ENCODE measurements around the gene TSPAN9.

TSPAN9 gene

GRCh38 chr12:3131129-3131528 lies 54.0 kb downstream of the TSPAN9 start:
- no peaks in the 10 kb centered on the region for H3K9me3 ChIP-seq (ENCODE audit: severe bottlenecking)
- no peak overlapping the region for H3K4me3 ChIP-seq (ENCODE audit: severe bottlenecking)
- H3K36me3 ChIP-seq (ENCODE audit: low read depth), result no peaks in the 10 kb centered on the region
- no peak for TF ChIP-seq CTCF (IDR thresholded peaks at IDR 0.05; ENCODE audit: poor library complexity, severe bottlenecking)
- no peak overlapping the region for H3K27ac ChIP-seq (ENCODE audit: poor library complexity, severe bottlenecking)
- no peaks in the 10 kb centered on the region for H3K27me3 ChIP-seq (ENCODE audit: insufficient read depth, poor library complexity, severe bottlenecking)
- no peak for ATAC-seq (ENCODE audit: low read depth)
- no peak for DNase-seq (ENCODE audit: low spot score)
- H3K4me1 ChIP-seq (ENCODE audit: insufficient read depth, poor library complexity, severe bottlenecking), result no peaks in the 10 kb centered on the region

GRCh38 chr12:3132636-3133404 lies 55.6 kb downstream of the TSPAN9 start:
- TF ChIP-seq CTCF (IDR thresholded peaks at IDR 0.05; ENCODE audit: poor library complexity, severe bottlenecking), result no peak
- Histone ChIP-seq H3K4me3 (ENCODE audit: severe bottlenecking) (no peak overlapping the region), H3K9me3 (ENCODE audit: severe bottlenecking) (no peaks in the 10 kb centered on the region), H3K36me3 (ENCODE audit: low read depth) (no peaks in the 10 kb centered on the region), H3K27me3 (ENCODE audit: insufficient read depth, poor library complexity, severe bottlenecking) (no peaks in the 10 kb centered on the region), H3K27ac (ENCODE audit: poor library complexity, severe bottlenecking) (no peak overlapping the region), H3K4me1 (ENCODE audit: insufficient read depth, poor library complexity, severe bottlenecking) (no peaks in the 10 kb centered on the region)
- ATAC-seq (ENCODE audit: low read depth) (no peak), DNase-seq (ENCODE audit: low spot score) (no peak)

DNA sequence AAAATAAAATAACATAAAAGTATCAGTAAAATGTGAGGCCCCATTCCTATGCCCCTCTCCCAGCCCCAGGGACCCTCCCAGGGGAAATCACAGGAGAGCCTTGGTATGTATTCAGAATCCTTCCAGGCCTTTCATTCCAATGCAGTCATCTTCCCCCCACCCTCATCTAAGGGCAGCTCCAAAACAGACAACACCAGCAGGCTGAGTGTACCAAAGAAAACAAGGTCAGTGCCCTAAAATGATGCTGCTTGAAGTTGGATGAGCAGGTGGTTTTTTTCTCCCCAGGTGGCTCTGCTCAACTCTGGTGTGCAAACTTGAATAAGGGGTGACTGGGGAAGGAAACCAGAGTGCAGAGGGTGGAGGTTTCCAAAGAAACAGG lies 56.2 kb downstream of the TSPAN9 start:
- Histone ChIP-seq H3K4me3 (ENCODE audit: severe bottlenecking) (no peak overlapping the region), H3K27ac (ENCODE audit: poor library complexity, severe bottlenecking) (no peak overlapping the region), H3K36me3 (ENCODE audit: low read depth) (no peaks in the 10 kb centered on the region), H3K4me1 (ENCODE audit: insufficient read depth, poor library complexity, severe bottlenecking) (no peaks in the 10 kb centered on the region), H3K27me3 (ENCODE audit: insufficient read depth, poor library complexity, severe bottlenecking) (no peaks in the 10 kb centered on the region), H3K9me3 (ENCODE audit: severe bottlenecking) (no peaks in the 10 kb centered on the region)
- no peak for TF ChIP-seq CTCF (IDR thresholded peaks at IDR 0.05; ENCODE audit: poor library complexity, severe bottlenecking)
- DNase-seq (ENCODE audit: low spot score) (no peak), ATAC-seq (ENCODE audit: low read depth) (no peak)

DNA sequence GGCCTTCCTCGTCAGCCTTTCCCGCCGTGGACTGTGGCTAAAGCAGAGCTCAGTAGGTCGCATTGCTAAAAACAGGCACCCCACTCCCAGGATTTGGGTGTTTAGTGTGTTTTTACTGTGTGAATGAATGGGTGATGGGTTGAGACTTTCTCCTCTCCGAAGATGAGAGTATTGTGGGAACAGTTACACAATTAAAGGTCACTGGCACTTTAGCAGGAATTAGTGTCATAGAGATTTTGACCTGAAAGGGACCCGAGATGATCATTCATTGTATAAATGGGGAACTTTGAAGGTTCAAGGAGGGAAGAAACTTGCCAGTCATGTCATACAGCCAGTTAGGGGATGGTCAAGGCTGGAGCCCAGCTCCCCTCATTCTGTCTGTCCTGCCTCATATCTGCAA lies 56.9 kb downstream of the TSPAN9 start:
- TF ChIP-seq CTCF (IDR thresholded peaks at IDR 0.05; ENCODE audit: poor library complexity, severe bottlenecking), result no peak
- no peaks in the 10 kb centered on the region for H3K4me1 ChIP-seq (ENCODE audit: insufficient read depth, poor library complexity, severe bottlenecking)
- ATAC-seq (ENCODE audit: low read depth) (no peak), DNase-seq (ENCODE audit: low spot score) (no peak)
- no peak overlapping the region for H3K27ac ChIP-seq (ENCODE audit: poor library complexity, severe bottlenecking)
- H3K4me3 ChIP-seq (ENCODE audit: severe bottlenecking), result no peak overlapping the region
- no peaks in the 10 kb centered on the region for H3K36me3 ChIP-seq (ENCODE audit: low read depth)
- no peaks in the 10 kb centered on the region for H3K9me3 ChIP-seq (ENCODE audit: severe bottlenecking)
- no peaks in the 10 kb centered on the region for H3K27me3 ChIP-seq (ENCODE audit: insufficient read depth, poor library complexity, severe bottlenecking)

DNA sequence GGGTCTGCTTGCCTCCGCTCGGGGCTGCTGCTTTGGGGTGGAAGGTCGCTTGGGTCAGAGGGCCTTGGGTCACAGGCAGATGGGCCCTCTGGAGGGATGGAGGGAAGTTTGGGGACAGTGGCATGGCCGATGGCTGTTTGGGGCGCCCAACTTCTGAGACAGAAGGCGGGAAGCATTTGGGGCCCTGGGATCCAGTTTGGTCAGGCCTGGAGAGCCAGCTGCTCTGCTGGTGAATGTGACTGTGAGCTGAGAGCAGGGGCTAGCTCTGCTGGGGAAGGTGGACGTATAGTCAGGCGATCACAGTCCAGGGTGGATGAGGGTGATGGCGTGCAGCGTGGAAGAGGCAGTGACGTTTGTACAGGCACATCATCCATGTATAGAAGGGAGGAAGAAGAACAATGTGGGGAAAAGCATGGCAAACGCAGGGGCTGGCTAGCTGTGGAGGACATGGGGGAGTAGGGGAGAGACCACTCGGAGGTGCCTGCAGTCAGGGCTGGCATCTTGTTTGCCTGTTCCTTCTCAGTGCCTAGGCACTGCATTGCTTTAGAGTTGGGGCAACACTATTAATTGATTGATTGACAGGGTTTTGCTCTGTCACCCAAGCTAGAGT lies 57.5 kb downstream of the TSPAN9 start:
- no peak overlapping the region for H3K4me3 ChIP-seq (ENCODE audit: severe bottlenecking)
- TF ChIP-seq CTCF (IDR thresholded peaks at IDR 0.05; ENCODE audit: poor library complexity, severe bottlenecking), result no peak
- no peaks in the 10 kb centered on the region for H3K27me3 ChIP-seq (ENCODE audit: insufficient read depth, poor library complexity, severe bottlenecking)
- ATAC-seq (ENCODE audit: low read depth) (no peak), DNase-seq (ENCODE audit: low spot score) (no peak)
- no peaks in the 10 kb centered on the region for H3K36me3 ChIP-seq (ENCODE audit: low read depth)
- H3K27ac ChIP-seq (ENCODE audit: poor library complexity, severe bottlenecking), result no peak overlapping the region
- no peaks in the 10 kb centered on the region for H3K9me3 ChIP-seq (ENCODE audit: severe bottlenecking)
- H3K4me1 ChIP-seq (ENCODE audit: insufficient read depth, poor library complexity, severe bottlenecking), result no peaks in the 10 kb centered on the region
